ENCODE data around the gene CSTF1.

Gene CSTF1

GRCh38 chr20:56437196-56437960 is 44.9 kb downstream of the CSTF1 start:
- H3K4me3 ChIP-seq (replicated peaks; ENCODE audit: low read depth, low read length), result no peak overlapping the region
- no peak for DNase-seq (ENCODE audit: extremely low read depth, low read depth)
- no peak for TF ChIP-seq CTCF (IDR thresholded peaks at IDR 0.05; ENCODE audit: low read depth, low read length, missing control alignments)

- no peak overlapping the region for H3K4me3 ChIP-seq (replicated peaks; ENCODE audit: low read depth, low read length)
- TF ChIP-seq CTCF (IDR thresholded peaks at IDR 0.05; ENCODE audit: low read depth, low read length, missing control alignments), result no peak
- DNase-seq (ENCODE audit: extremely low read depth, low read depth), result no peak
These were observed 45.8 kb downstream of the CSTF1 start for GRCh38 chr20:56438284-56438683.

DNA sequence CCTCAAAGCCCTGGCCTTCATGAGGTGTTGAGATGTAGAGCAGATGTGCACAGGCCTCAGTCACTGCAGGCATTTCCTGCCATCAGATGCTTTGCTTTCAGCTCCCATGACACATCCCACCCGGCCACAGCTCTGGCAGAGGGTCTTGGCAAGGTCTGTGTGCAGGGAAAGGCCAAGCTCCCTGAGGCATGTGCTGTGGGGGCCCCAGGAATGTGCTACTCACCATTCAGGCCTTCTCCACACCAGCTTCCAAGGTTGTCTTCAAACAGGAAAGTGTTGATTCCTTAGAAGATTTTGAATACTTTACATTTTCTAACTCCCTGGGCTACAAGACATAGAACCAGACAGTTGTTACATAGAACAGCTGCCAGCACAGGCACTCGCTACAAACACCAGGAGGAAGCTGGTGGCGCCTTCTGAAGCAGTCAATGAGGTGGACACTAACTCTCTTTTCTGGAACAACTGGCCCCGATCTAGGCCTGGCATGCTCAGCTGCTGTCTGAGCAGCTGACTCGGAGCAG is 47.4 kb downstream of the CSTF1 start:
- no peak for TF ChIP-seq CTCF (IDR thresholded peaks at IDR 0.05; ENCODE audit: low read depth, low read length, missing control alignments)
- peak; percentile 87 for DNase-seq (ENCODE audit: extremely low read depth, low read depth)
- no peak overlapping the region for H3K4me3 ChIP-seq (replicated peaks; ENCODE audit: low read depth, low read length)

GRCh38 chr20:56440346-56441007 is 48.0 kb downstream of the CSTF1 start:
- no peak for DNase-seq (ENCODE audit: extremely low read depth, low read depth)
- no peak overlapping the region for H3K4me3 ChIP-seq (replicated peaks; ENCODE audit: low read depth, low read length)
- TF ChIP-seq CTCF (IDR thresholded peaks at IDR 0.05; ENCODE audit: low read depth, low read length, missing control alignments), result no peak

DNA sequence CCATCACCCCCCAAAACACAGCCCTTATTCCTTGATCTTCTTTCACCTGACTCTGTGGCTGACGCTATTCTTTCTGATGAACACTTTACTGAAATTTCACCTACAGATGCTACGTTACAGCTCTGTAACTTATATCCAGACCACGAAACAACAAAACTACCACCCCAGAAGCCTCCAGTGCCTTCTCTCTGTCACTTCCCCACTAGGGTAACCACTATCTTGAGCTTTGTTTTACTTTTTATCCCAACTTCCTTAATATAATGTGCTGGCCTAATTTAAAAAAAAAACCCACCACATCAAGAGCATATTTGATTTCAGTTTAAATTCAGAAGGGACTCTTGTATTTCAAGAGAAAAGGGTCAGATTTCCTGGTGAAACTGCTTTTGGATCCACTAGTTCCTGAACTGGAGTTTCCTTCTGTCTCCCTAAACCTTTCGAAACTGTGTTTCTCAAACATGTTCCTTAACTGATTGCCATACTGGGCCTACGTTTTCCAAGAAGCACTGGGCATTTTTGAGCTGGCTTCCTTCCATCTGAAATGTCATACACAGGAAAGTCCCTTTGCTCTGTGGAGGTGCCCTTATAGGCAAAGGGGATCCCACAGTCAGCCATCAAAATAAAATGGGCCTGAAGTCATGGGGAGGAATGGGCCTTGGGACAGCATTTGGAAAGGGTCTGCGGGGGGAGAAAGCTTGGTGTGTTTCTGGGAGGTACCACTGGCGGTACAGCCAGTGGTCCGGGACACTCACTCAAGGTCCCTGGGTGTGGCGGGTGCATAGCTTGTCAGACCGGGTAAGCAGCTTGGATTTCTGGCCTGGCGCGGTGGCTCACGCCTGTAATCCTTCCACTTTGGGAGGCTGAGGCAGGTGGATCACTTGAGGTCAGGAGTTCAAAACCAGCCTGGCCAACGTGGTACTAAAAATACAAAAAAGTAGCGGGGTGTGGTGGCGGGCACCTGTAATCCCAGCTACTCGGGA is 50.2 kb downstream of the CSTF1 start:
- TF ChIP-seq CTCF (IDR thresholded peaks at IDR 0.05; ENCODE audit: low read depth, low read length, missing control alignments), result no peak
- DNase-seq (ENCODE audit: extremely low read depth, low read depth), result no peak
- H3K4me3 ChIP-seq (replicated peaks; ENCODE audit: low read depth, low read length), result no peak overlapping the region

Data from HFF-Myc (cell line).